BE2C (cell line): ENCODE measurements around the gene ITGA1.

Source experiments
- DNase-seq: peaks from one replicate; pipeline ENCODE4 v3.0.0-alpha.2; 2020
- H3K27me3 ChIP-seq: fragments of 250-450 bp; sonication (Bioruptor Pico); 2 replicates; pipeline ENCODE4 v1.5.1; 2020; ENCODE audit warnings: mild to moderate bottlenecking
- H3K36me3 ChIP-seq: fragments of 250-450 bp; sonication (Bioruptor Pico); 2 replicates; pipeline ENCODE4 v1.5.1; 2020; ENCODE audit warnings: mild to moderate bottlenecking
- H3K4me1 ChIP-seq: fragments of 250-450 bp; sonication (Bioruptor Pico); 2 replicates; pipeline ENCODE4 v1.5.1; 2020
- H3K4me3 ChIP-seq: 2 replicates; pipeline ENCODE4 v1.5.1; 2011; ENCODE audit warnings: low read depth, low read length
- H3K9me3 ChIP-seq: fragments of 250-450 bp; sonication (Bioruptor Pico); 2 replicates; pipeline ENCODE4 v1.5.1; 2020
- TF ChIP-seq, protein P1 (sequence below): IDR thresholded peaks from 2 replicates; pipeline ENCODE4 v1.5.1; 2012; ENCODE audit warnings: mild to moderate bottlenecking, low read depth, low read length

Gene ITGA1

GRCh38 chr5:52786949-52787599 lies 642 bp upstream of the ITGA1 start:
- no peaks in the 10 kb centered on the region for H3K27me3 ChIP-seq
- H3K36me3 ChIP-seq: no peaks in the 10 kb centered on the region
- H3K4me3 ChIP-seq: peak overlapping the region; percentile 74
- H3K9me3 ChIP-seq: no peaks in the 10 kb centered on the region
- TF ChIP-seq, protein P1, sequence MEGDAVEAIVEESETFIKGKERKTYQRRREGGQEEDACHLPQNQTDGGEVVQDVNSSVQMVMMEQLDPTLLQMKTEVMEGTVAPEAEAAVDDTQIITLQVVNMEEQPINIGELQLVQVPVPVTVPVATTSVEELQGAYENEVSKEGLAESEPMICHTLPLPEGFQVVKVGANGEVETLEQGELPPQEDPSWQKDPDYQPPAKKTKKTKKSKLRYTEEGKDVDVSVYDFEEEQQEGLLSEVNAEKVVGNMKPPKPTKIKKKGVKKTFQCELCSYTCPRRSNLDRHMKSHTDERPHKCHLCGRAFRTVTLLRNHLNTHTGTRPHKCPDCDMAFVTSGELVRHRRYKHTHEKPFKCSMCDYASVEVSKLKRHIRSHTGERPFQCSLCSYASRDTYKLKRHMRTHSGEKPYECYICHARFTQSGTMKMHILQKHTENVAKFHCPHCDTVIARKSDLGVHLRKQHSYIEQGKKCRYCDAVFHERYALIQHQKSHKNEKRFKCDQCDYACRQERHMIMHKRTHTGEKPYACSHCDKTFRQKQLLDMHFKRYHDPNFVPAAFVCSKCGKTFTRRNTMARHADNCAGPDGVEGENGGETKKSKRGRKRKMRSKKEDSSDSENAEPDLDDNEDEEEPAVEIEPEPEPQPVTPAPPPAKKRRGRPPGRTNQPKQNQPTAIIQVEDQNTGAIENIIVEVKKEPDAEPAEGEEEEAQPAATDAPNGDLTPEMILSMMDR: peak; percentile 37; the same call in 1 of the 2 replicates
- no peak for DNase-seq
- H3K4me1 ChIP-seq: peaks cover 14% of the 10 kb centered on the region

GRCh38 chr5:52788505-52788821 lies 747 bp downstream of the ITGA1 start:
- TF ChIP-seq, protein P1: no peak
- H3K9me3 ChIP-seq: no peaks in the 10 kb centered on the region
- no peaks in the 10 kb centered on the region; the same call in 1 of the 2 replicates for H3K36me3 ChIP-seq
- no peak for DNase-seq
- H3K27me3 ChIP-seq: no peaks in the 10 kb centered on the region
- peak overlapping the region; percentile 74 for H3K4me3 ChIP-seq
- peaks cover 17% of the 10 kb centered on the region for H3K4me1 ChIP-seq

DNA sequence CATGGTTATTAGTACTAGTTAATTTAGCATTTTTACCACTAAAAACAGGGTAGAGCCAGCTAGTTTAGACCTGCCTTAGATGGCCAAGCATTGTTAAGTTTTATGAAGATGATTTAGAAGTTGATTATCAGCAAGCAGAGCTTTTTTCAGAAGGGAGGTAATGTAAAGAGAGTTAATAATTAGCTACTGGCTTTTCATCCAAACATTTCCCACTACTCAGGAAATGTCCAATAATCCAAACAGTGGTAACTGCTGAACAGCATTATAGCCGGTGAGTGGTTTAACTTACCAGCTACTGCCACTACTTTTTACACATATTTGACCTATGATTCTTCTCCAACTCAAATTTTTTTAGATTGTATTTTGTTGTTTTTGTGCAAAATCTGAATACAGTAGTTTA lies 1.7 kb downstream of the ITGA1 start:
- no peak for DNase-seq
- TF ChIP-seq, protein P1: no peak
- Histone ChIP-seq H3K27me3 (no peaks in the 10 kb centered on the region), H3K9me3 (no peaks in the 10 kb centered on the region), H3K4me1 (peaks cover 17% of the 10 kb centered on the region; the same call in 1 of the 2 replicates), H3K36me3 (no peaks in the 10 kb centered on the region; the same call in 1 of the 2 replicates), H3K4me3 (peak overlapping the region; percentile 74)

GRCh38 chr5:52789851-52790250 lies 2.1 kb downstream of the ITGA1 start:
- no peaks in the 10 kb centered on the region; the same call in 1 of the 2 replicates for H3K36me3 ChIP-seq
- H3K4me3 ChIP-seq: peak overlapping the region; percentile 74
- DNase-seq: no peak
- H3K27me3 ChIP-seq: no peaks in the 10 kb centered on the region
- no peaks in the 10 kb centered on the region for H3K9me3 ChIP-seq
- peaks cover 17% of the 10 kb centered on the region; the same call in 1 of the 2 replicates for H3K4me1 ChIP-seq
- TF ChIP-seq, protein P1: no peak

DNA sequence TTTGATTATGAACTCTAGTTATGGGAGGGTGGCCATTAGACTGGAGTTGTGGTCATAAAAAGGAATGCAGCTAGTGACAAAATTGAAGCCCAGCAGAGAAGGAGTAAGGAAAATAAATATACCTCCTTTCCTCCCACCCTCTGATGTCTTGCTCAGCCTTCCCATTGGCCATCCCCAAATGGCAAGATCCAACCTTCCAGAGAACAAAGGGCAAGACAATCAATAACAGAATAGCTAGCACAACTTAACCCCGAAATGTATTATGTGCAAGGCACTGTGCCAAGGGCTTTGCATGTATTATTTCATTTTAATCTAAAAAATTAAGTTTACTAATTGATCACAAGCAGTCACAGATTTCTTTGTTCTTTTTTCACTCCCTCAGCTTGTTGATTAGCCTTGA lies 3.6 kb downstream of the ITGA1 start:
- Histone ChIP-seq H3K4me3 (no peak overlapping the region; the same call in 1 of the 2 replicates), H3K9me3 (no peaks in the 10 kb centered on the region), H3K36me3 (no peaks in the 10 kb centered on the region; the same call in 1 of the 2 replicates), H3K4me1 (peaks cover 17% of the 10 kb centered on the region; the same call in 1 of the 2 replicates), H3K27me3 (no peaks in the 10 kb centered on the region)
- TF ChIP-seq, protein P1: no peak
- no peak for DNase-seq

- Histone ChIP-seq H3K36me3 (no peaks in the 10 kb centered on the region; the same call in 1 of the 2 replicates), H3K9me3 (no peaks in the 10 kb centered on the region), H3K4me1 (peaks cover 17% of the 10 kb centered on the region; the same call in 1 of the 2 replicates), H3K27me3 (no peaks in the 10 kb centered on the region), H3K4me3 (no peak overlapping the region)
- TF ChIP-seq, protein P1: no peak
- DNase-seq: no peak
Measured at GRCh38 chr5:52794519-52794918, 6.8 kb downstream of the ITGA1 start.
